Measurements from ENCODE around the gene BOC.

The BOC gene

GRCh38 chr3:113312416-113312815, 101.1 kb downstream of the BOC start:
- no peak overlapping the region for H3K27ac ChIP-seq (ENCODE audit: insufficient read depth, low read length, poor library complexity, severe bottlenecking)
- DNase-seq = no peak
- H3K4me3 ChIP-seq (ENCODE audit: insufficient read depth, low read depth, low read length, poor library complexity, severe bottlenecking) = no peak overlapping the region
- H3K27me3 ChIP-seq (replicated peaks; ENCODE audit: control insufficient read depth, insufficient read depth, low read length, poor library complexity, severe bottlenecking) = no peaks in the 10 kb centered on the region
- H3K4me1 ChIP-seq (ENCODE audit: control insufficient read depth, insufficient read depth, low read length, poor library complexity, severe bottlenecking) = no peaks in the 10 kb centered on the region
- H3K9me3 ChIP-seq (ENCODE audit: control insufficient read depth, low read length) = no peaks in the 10 kb centered on the region
- no peaks in the 10 kb centered on the region for H3K36me3 ChIP-seq (ENCODE audit: control insufficient read depth, insufficient read depth, low read length)

GRCh38 chr3:113314923-113315322, 103.6 kb downstream of the BOC start:
- no peaks in the 10 kb centered on the region for H3K4me1 ChIP-seq (ENCODE audit: control insufficient read depth, insufficient read depth, low read length, poor library complexity, severe bottlenecking)
- H3K9me3 ChIP-seq (ENCODE audit: control insufficient read depth, low read length) = no peaks in the 10 kb centered on the region
- no peaks in the 10 kb centered on the region for H3K36me3 ChIP-seq (ENCODE audit: control insufficient read depth, insufficient read depth, low read length)

GRCh38 chr3:113329757-113330156, 118.4 kb downstream of the BOC start:
- Histone ChIP-seq H3K4me1 (ENCODE audit: control insufficient read depth, insufficient read depth, low read length, poor library complexity, severe bottlenecking) (no peaks in the 10 kb centered on the region), H3K9me3 (ENCODE audit: control insufficient read depth, low read length) (no peaks in the 10 kb centered on the region), H3K27ac (ENCODE audit: insufficient read depth, low read length, poor library complexity, severe bottlenecking) (no peak overlapping the region), H3K27me3 (replicated peaks; ENCODE audit: control insufficient read depth, insufficient read depth, low read length, poor library complexity, severe bottlenecking) (no peaks in the 10 kb centered on the region), H3K4me3 (ENCODE audit: insufficient read depth, low read depth, low read length, poor library complexity, severe bottlenecking) (no peak overlapping the region), H3K36me3 (ENCODE audit: control insufficient read depth, insufficient read depth, low read length) (no peaks in the 10 kb centered on the region)
- DNase-seq = no peak

More at GRCh38 chr3:113314923-113315322, 103.6 kb downstream of the BOC start:
- Histone ChIP-seq H3K4me3 (ENCODE audit: insufficient read depth, low read depth, low read length, poor library complexity, severe bottlenecking) (no peak overlapping the region), H3K27me3 (replicated peaks; ENCODE audit: control insufficient read depth, insufficient read depth, low read length, poor library complexity, severe bottlenecking) (no peaks in the 10 kb centered on the region), H3K27ac (ENCODE audit: insufficient read depth, low read length, poor library complexity, severe bottlenecking) (no peak overlapping the region)
- DNase-seq = no peak

GRCh38 chr3:113330742-113331141, 119.4 kb downstream of the BOC start:
- no peak for DNase-seq
- no peaks in the 10 kb centered on the region for H3K27me3 ChIP-seq (replicated peaks; ENCODE audit: control insufficient read depth, insufficient read depth, low read length, poor library complexity, severe bottlenecking)
- H3K4me3 ChIP-seq (ENCODE audit: insufficient read depth, low read depth, low read length, poor library complexity, severe bottlenecking) = no peak overlapping the region
- H3K36me3 ChIP-seq (ENCODE audit: control insufficient read depth, insufficient read depth, low read length) = no peaks in the 10 kb centered on the region
- no peaks in the 10 kb centered on the region for H3K4me1 ChIP-seq (ENCODE audit: control insufficient read depth, insufficient read depth, low read length, poor library complexity, severe bottlenecking)
- no peaks in the 10 kb centered on the region for H3K9me3 ChIP-seq (ENCODE audit: control insufficient read depth, low read length)
- H3K27ac ChIP-seq (ENCODE audit: insufficient read depth, low read length, poor library complexity, severe bottlenecking) = no peak overlapping the region

GRCh38 chr3:113331187-113331586, 119.8 kb downstream of the BOC start:
- no peak for DNase-seq
- H3K9me3 ChIP-seq (ENCODE audit: control insufficient read depth, low read length) = no peaks in the 10 kb centered on the region

More at GRCh38 chr3:113331187-113331586, 119.8 kb downstream of the BOC start:
- H3K4me3 ChIP-seq (ENCODE audit: insufficient read depth, low read depth, low read length, poor library complexity, severe bottlenecking) = no peak overlapping the region
- no peaks in the 10 kb centered on the region for H3K4me1 ChIP-seq (ENCODE audit: control insufficient read depth, insufficient read depth, low read length, poor library complexity, severe bottlenecking)
- no peak overlapping the region for H3K27ac ChIP-seq (ENCODE audit: insufficient read depth, low read length, poor library complexity, severe bottlenecking)
- H3K36me3 ChIP-seq (ENCODE audit: control insufficient read depth, insufficient read depth, low read length) = no peaks in the 10 kb centered on the region
- H3K27me3 ChIP-seq (replicated peaks; ENCODE audit: control insufficient read depth, insufficient read depth, low read length, poor library complexity, severe bottlenecking) = no peaks in the 10 kb centered on the region
